HepG2 (cell line): ENCODE data around the gene ZBP1. TPM values are rescaled to one million over a fixed set of nuclear protein-coding genes. Genes with fewer than 3 reads are reported as not detected.

Experiments
- HNRNPL ChIP-seq: fragments of 200-400 bp; formaldehyde crosslinking; IDR thresholded peaks from 2 replicates; pipeline ENCODE4 v1.6.1; 2017; ENCODE audit warnings: mild to moderate bottlenecking, low read depth, low read length
- LRRFIP1 ChIP-seq: sonication (generic); formaldehyde crosslinking; conservative IDR thresholded peaks from 2 replicates; pipeline ENCODE4 v1.4.0; 2020; ENCODE audit warnings: missing genetic modification reagents
- NFE2L1 ChIP-seq: sonication (generic); formaldehyde crosslinking; IDR thresholded peaks from 2 replicates; pipeline ENCODE4 v1.4.0; 2020; ENCODE audit warnings: missing genetic modification reagents, mild to moderate bottlenecking, borderline replicate concordance
- RFXAP ChIP-seq: sonication (generic); formaldehyde crosslinking; IDR thresholded peaks from 2 replicates; pipeline ENCODE4 v1.4.0; 2020; ENCODE audit warnings: missing genetic modification reagents, borderline replicate concordance
- SNAPC2 ChIP-seq: sonication (generic); formaldehyde crosslinking; IDR thresholded peaks from 2 replicates; pipeline ENCODE4 v1.8.1; 2022; ENCODE audit warnings: mild to moderate bottlenecking, missing genetic modification reagents
- SNRNP70 ChIP-seq: fragments of 200-400 bp; formaldehyde crosslinking; IDR thresholded peaks from 2 replicates; pipeline ENCODE4 v1.6.1; 2017; ENCODE audit warnings: mild to moderate bottlenecking, low read depth, low read length, moderate library complexity
- STAT6 ChIP-seq: sonication (generic); formaldehyde crosslinking; IDR thresholded peaks from 2 replicates; pipeline ENCODE4 v1.4.0; 2020; ENCODE audit warnings: missing genetic modification reagents, mild to moderate bottlenecking, borderline replicate concordance
- TFDP2 ChIP-seq: sonication (generic); formaldehyde crosslinking; IDR thresholded peaks from 2 replicates; pipeline ENCODE4 v1.4.0; 2020; ENCODE audit warnings: missing genetic modification reagents
- ZNF18 ChIP-seq: sonication (generic); formaldehyde crosslinking; IDR thresholded peaks from 2 replicates; pipeline ENCODE4 v1.8.0; 2022; ENCODE audit warnings: mild to moderate bottlenecking, missing genetic modification reagents; ENCODE audit not compliant: insufficient replicate concordance
- ZNF20 ChIP-seq: sonication (generic); formaldehyde crosslinking; IDR thresholded peaks from 2 replicates; pipeline ENCODE4 v1.4.0; 2020; ENCODE audit warnings: mild to moderate bottlenecking, moderate library complexity, missing genetic modification reagents
- ZNF761 ChIP-seq: sonication (generic); formaldehyde crosslinking; conservative IDR thresholded peaks from 2 replicates; pipeline ENCODE4 v1.4.0; 2020; ENCODE audit warnings: mild to moderate bottlenecking, missing genetic modification reagents
- polyA plus RNA-seq, 8 experiments: library from polyadenylated mRNA; depleted of rRNA in 3 of 8; stranded (reverse) in 7 of 8; unstranded in 1 of 8; fragments of >200 nt; fragmentation: Illumina TruSeq in 4 of 8; extraction: Trizol in 4 of 8; gene quantifications; 2 replicates each; pipeline versions ENCODE4 v1.2.1 to v1.2.3, GENCODE V29; 2011 to 2016; ENCODE audit warnings: low read depth in 4 of 8, missing spikeins in 1 of 8, mixed read lengths in 1 of 8; ENCODE audit not compliant: insufficient read depth in 1 of 8
- total RNA-seq, 5 experiments: library from RNA; depleted of rRNA; stranded (reverse); fragments of >200 nt; fragmentation: Illumina TruSeq; extraction: Trizol; gene quantifications; 2 replicates each; pipeline ENCODE4 v1.2.3, GENCODE V29; 2016; ENCODE audit warnings: low read depth in 1 of 5
- TF ChIP-seq, protein P1 (sequence below): sonication (generic); formaldehyde crosslinking; IDR thresholded peaks from 2 replicates; pipeline ENCODE4 v1.9.0; 2021; ENCODE audit warnings: missing genetic modification reagents, borderline replicate concordance
- TF ChIP-seq, protein P2 (sequence below): sonication (generic); formaldehyde crosslinking; IDR thresholded peaks from 2 replicates; pipeline ENCODE4 v1.4.0; 2020; ENCODE audit warnings: mild to moderate bottlenecking, missing genetic modification reagents

ZBP1 gene
- total and polyA plus RNA-seq, 2 of the 13 experiments (the other 11 are each of a cell fraction or from before 2014, with no cell fraction given): not detected

- peak; percentile 71 for TF ChIP-seq TFDP2 (CRISPR knock-in tag)
- TF ChIP-seq SNAPC2 (CRISPR knock-in tag): peak; percentile 96
- TF ChIP-seq, protein P1, sequence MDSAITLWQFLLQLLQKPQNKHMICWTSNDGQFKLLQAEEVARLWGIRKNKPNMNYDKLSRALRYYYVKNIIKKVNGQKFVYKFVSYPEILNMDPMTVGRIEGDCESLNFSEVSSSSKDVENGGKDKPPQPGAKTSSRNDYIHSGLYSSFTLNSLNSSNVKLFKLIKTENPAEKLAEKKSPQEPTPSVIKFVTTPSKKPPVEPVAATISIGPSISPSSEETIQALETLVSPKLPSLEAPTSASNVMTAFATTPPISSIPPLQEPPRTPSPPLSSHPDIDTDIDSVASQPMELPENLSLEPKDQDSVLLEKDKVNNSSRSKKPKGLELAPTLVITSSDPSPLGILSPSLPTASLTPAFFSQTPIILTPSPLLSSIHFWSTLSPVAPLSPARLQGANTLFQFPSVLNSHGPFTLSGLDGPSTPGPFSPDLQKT: no peak
- TF ChIP-seq RFXAP (CRISPR knock-in tag): 0 out of 2 replicates have a peak, but pooled peaks have one; percentile 60
- TF ChIP-seq STAT6 (CRISPR knock-in tag): no peak; the same call in 1 of the 2 replicates
- TF ChIP-seq ZNF20: no peak
- no peak for TF ChIP-seq ZNF761 (CRISPR knock-in tag)
- peak; percentile 14; the same call in 1 of the 2 replicates for TF ChIP-seq HNRNPL
- no peak for TF ChIP-seq SNRNP70
- no peak; the same call in 1 of the 2 replicates for TF ChIP-seq NFE2L1 (CRISPR knock-in tag)
- no peak for TF ChIP-seq LRRFIP1 (CRISPR knock-in tag)
- TF ChIP-seq, protein P2, sequence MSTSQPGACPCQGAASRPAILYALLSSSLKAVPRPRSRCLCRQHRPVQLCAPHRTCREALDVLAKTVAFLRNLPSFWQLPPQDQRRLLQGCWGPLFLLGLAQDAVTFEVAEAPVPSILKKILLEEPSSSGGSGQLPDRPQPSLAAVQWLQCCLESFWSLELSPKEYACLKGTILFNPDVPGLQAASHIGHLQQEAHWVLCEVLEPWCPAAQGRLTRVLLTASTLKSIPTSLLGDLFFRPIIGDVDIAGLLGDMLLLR (CRISPR knock-in tag): no peak
- no peak for TF ChIP-seq ZNF18 (CRISPR knock-in tag)
Measured at GRCh38 chr20:57589728-57590484, 30.3 kb downstream of the ZBP1 start (continued).
